HG02943 (cell line): ENCODE data around the gene ADGRL3.

ENCODE experiments used
- ATAC-seq: cut with Tn5 transposase; IDR thresholded peaks from one replicate; pipeline ENCODE4 v1.9.1; 2021; ENCODE audit warnings: mild to moderate bottlenecking, low read depth, moderate library complexity; ENCODE audit not compliant: unreplicated experiment

ADGRL3 gene

GRCh38 chr4:61275241-61275640 lies 75.1 kb downstream of the ADGRL3 start:
- ATAC-seq = no peak

- ATAC-seq = no peak
Measured at GRCh38 chr4:61276029-61276428, 75.9 kb downstream of the ADGRL3 start.

- no peak for ATAC-seq
Measured at GRCh38 chr4:61277785-61278760, 77.9 kb downstream of the ADGRL3 start.

GRCh38 chr4:61292322-61292721 lies 92.2 kb downstream of the ADGRL3 start:
- ATAC-seq = no peak

- ATAC-seq = no peak
Measured at GRCh38 chr4:61293707-61294400, 93.7 kb downstream of the ADGRL3 start.

- no peak for ATAC-seq
Measured at GRCh38 chr4:61294936-61295335, 94.8 kb downstream of the ADGRL3 start.

- ATAC-seq = no peak
Measured at GRCh38 chr4:61296144-61296543, 96.0 kb downstream of the ADGRL3 start.

GRCh38 chr4:61298178-61298740 lies 98.1 kb downstream of the ADGRL3 start:
- ATAC-seq = no peak

- ATAC-seq = no peak
Measured at GRCh38 chr4:61299316-61299715, 99.2 kb downstream of the ADGRL3 start.

- ATAC-seq = no peak
Measured at GRCh38 chr4:61300266-61300844, 100.2 kb downstream of the ADGRL3 start.

GRCh38 chr4:61301271-61301670 lies 101.1 kb downstream of the ADGRL3 start:
- no peak for ATAC-seq

GRCh38 chr4:61308033-61308432 lies 107.9 kb downstream of the ADGRL3 start:
- no peak for ATAC-seq

GRCh38 chr4:61309616-61310015 lies 109.5 kb downstream of the ADGRL3 start:
- ATAC-seq = no peak

GRCh38 chr4:61312526-61312925 lies 112.4 kb downstream of the ADGRL3 start:
- ATAC-seq = no peak

- ATAC-seq = no peak
Measured at GRCh38 chr4:61318431-61318830, 118.3 kb downstream of the ADGRL3 start.

- ATAC-seq = no peak
Measured at GRCh38 chr4:61319156-61319555, 119.0 kb downstream of the ADGRL3 start.

- ATAC-seq = no peak
Measured at GRCh38 chr4:61320154-61320553, 120.0 kb downstream of the ADGRL3 start.

GRCh38 chr4:61320631-61321030 lies 120.5 kb downstream of the ADGRL3 start:
- ATAC-seq = no peak

GRCh38 chr4:61332693-61333092 lies 132.6 kb downstream of the ADGRL3 start:
- no peak for ATAC-seq

- ATAC-seq = no peak
Measured at GRCh38 chr4:61333490-61333889, 133.4 kb downstream of the ADGRL3 start.

GRCh38 chr4:61335241-61335763 lies 135.2 kb downstream of the ADGRL3 start:
- ATAC-seq = no peak
